ENCODE data around the gene IFFO2. TPM values are rescaled to one million over a fixed set of nuclear protein-coding genes. Genes with fewer than 3 reads are reported as not detected.
A peak's percentile ranks its signal among the peaks of the same experiment; 100 is the strongest.

IFFO2 gene
- total and polyA plus RNA-seq, 4 donors = 7.6 to 18.9 (median 8.3) TPM

- no peak for ATAC-seq (ENCODE audit: insufficient read depth, low FRiP score)
- H3K4me1 ChIP-seq (ENCODE audit: control insufficient read depth in 5 of 5, insufficient read depth in 5 of 5, low read length in 5 of 5) = peaks cover 3 to 49% (median 31%) of the 10 kb centered on the region in 5 donors
Measured at GRCh38 chr1:18922848-18923755, 33.4 kb downstream of the IFFO2 start.

DNA sequence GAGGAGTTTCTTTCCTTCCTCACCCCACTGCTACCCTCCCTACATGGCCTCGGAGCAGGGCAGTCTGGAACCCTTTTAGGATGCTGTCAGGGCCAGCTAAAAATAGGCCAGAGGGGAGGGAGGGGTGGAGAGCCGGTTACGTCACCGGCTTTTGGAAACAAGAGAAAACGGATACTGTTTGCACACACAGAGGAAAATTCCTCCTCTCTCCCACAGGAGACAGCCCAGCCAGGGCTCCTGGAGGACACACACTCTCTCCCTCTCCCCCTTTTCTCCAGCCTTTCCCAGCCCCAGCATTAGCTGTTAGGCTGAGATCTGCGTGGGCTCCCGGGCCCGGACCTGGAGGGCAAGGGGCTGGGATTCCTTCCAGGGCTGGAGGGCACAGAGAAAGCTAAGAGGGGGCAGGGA is 34.2 kb downstream of the IFFO2 start:
- TF ChIP-seq, protein P1, sequence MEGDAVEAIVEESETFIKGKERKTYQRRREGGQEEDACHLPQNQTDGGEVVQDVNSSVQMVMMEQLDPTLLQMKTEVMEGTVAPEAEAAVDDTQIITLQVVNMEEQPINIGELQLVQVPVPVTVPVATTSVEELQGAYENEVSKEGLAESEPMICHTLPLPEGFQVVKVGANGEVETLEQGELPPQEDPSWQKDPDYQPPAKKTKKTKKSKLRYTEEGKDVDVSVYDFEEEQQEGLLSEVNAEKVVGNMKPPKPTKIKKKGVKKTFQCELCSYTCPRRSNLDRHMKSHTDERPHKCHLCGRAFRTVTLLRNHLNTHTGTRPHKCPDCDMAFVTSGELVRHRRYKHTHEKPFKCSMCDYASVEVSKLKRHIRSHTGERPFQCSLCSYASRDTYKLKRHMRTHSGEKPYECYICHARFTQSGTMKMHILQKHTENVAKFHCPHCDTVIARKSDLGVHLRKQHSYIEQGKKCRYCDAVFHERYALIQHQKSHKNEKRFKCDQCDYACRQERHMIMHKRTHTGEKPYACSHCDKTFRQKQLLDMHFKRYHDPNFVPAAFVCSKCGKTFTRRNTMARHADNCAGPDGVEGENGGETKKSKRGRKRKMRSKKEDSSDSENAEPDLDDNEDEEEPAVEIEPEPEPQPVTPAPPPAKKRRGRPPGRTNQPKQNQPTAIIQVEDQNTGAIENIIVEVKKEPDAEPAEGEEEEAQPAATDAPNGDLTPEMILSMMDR (IDR thresholded peaks at IDR 0.05; ENCODE audit: control extremely low read depth, extremely low read depth) = no peak
- Histone ChIP-seq H3K4me1 (ENCODE audit: control insufficient read depth in 5 of 5, insufficient read depth in 5 of 5, low read length in 5 of 5) (peaks cover 3 to 42% (median 24%) of the 10 kb centered on the region in 5 donors), H3K27ac (ENCODE audit: low read depth in 1 of 2, low read length in 1 of 2) (peak overlapping the region; percentile 72 to 77), H3K27me3 (ENCODE audit: control insufficient read depth in 3 of 3, insufficient read depth in 3 of 3, low read length in 2 of 3) (no peaks in the 10 kb centered on the region), H3K36me3 (ENCODE audit: control insufficient read depth in 4 of 4, insufficient read depth in 4 of 4, low read length in 4 of 4) (peaks cover 0 to 12% (median 6%) of the 10 kb centered on the region in 4 donors), H3K4me3 (no peak overlapping the region), H3K9me3 (ENCODE audit: control insufficient read depth in 4 of 4, insufficient read depth in 3 of 4, low read length in 3 of 4) (no peaks in the 10 kb centered on the region), H3K9ac (ENCODE audit: insufficient read depth in 1 of 2, low read length in 2 of 2) (peak overlapping the region; percentile 13 to 95)
- 13 to 25% methylated on average over 8 of the region's 8 CpGs for WGBS, 2 donors
- ATAC-seq (ENCODE audit: insufficient read depth, low FRiP score) = peak; percentile 3
- DNase-seq = peak; percentile 92 to 96 (median 95)

More at GRCh38 chr1:18922848-18923755, 33.4 kb downstream of the IFFO2 start:
- H3K36me3 ChIP-seq (ENCODE audit: control insufficient read depth in 4 of 4, insufficient read depth in 4 of 4, low read length in 4 of 4) = peaks cover 0 to 9% (median 4%) of the 10 kb centered on the region in 4 donors
- no peak for DNase-seq
- no peaks in the 10 kb centered on the region for H3K9me3 ChIP-seq (ENCODE audit: control insufficient read depth in 4 of 4, insufficient read depth in 3 of 4, low read length in 3 of 4)
- peak overlapping the region; percentile 72 to 77 for H3K27ac ChIP-seq (ENCODE audit: low read depth in 1 of 2, low read length in 1 of 2)
- no peaks in the 10 kb centered on the region for H3K27me3 ChIP-seq (ENCODE audit: control insufficient read depth in 3 of 3, insufficient read depth in 3 of 3, low read length in 2 of 3)
- no peak overlapping the region for H3K4me3 ChIP-seq
- H3K9ac ChIP-seq (ENCODE audit: insufficient read depth in 1 of 2, low read length in 2 of 2) = peak overlapping the region; percentile 13 to 95
- TF ChIP-seq, protein P1 (IDR thresholded peaks at IDR 0.05; ENCODE audit: control extremely low read depth, extremely low read depth) = no peak
- 66 to 67% methylated on average over 18 of the region's 18 CpGs for WGBS, 2 donors

DNA sequence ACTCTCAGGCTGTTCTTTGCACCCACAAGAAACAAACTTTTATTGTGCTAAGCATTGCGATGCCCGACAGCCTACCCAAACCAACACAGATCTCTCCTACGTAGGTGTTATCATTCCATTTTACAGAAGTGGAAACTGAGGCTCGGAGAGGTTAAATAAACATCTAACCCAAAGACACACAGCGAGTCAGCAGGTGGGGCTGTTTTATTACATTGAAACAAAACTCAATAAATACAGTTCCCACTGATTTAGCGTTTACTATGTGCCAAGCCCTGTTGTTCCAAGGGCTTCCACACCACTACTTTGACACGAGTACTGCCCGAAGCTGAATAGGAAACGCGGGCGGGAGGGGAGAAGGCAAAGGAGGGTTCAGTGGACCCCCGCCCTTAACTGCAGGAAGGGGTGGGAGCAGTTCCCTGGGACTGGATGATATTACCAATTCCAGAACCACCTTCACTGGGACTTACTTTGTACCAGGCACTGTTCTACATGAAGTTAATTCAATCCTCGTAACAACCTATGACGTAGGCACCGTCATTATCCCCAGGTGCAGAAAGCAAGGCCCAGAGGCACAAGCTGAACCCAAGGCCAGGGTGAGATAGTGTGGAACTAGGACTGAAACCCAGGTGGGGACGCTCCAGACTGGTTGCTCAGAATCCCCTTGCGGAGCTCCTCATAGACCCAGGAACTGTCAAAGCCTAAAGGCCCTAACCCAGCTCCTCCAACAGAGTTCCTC is 34.8 kb downstream of the IFFO2 start:
- H3K4me1 ChIP-seq (ENCODE audit: control insufficient read depth in 5 of 5, insufficient read depth in 5 of 5, low read length in 5 of 5) = peaks cover 0 to 36% (median 24%) of the 10 kb centered on the region in 5 donors
- 73 to 79% methylated on average over 17 of the region's 17 CpGs for WGBS, 2 donors
- ATAC-seq (ENCODE audit: insufficient read depth, low FRiP score) (no peak), DNase-seq (peak in 1 of 3 donors; percentile 31)
- TF ChIP-seq, protein P1 (IDR thresholded peaks at IDR 0.05; ENCODE audit: control extremely low read depth, extremely low read depth) = no peak
- H3K9ac ChIP-seq (ENCODE audit: insufficient read depth in 1 of 2, low read length in 2 of 2) = peak overlapping the region; percentile 13 to 95
- H3K36me3 ChIP-seq (ENCODE audit: control insufficient read depth in 4 of 4, insufficient read depth in 4 of 4, low read length in 4 of 4) = peaks cover 0 to 12% (median 7%) of the 10 kb centered on the region in 4 donors
- H3K9me3 ChIP-seq (ENCODE audit: control insufficient read depth in 4 of 4, insufficient read depth in 3 of 4, low read length in 3 of 4) = no peaks in the 10 kb centered on the region
- no peaks in the 10 kb centered on the region for H3K27me3 ChIP-seq (ENCODE audit: control insufficient read depth in 3 of 3, insufficient read depth in 3 of 3, low read length in 2 of 3)
- H3K4me3 ChIP-seq = no peak overlapping the region
- H3K27ac ChIP-seq (ENCODE audit: low read depth in 1 of 2, low read length in 1 of 2) = peak overlapping the region; percentile 72 to 77

All from lung (tissue), 12 donors.